ENCODE results near the gene PITPNC1.

PITPNC1 gene

DNA sequence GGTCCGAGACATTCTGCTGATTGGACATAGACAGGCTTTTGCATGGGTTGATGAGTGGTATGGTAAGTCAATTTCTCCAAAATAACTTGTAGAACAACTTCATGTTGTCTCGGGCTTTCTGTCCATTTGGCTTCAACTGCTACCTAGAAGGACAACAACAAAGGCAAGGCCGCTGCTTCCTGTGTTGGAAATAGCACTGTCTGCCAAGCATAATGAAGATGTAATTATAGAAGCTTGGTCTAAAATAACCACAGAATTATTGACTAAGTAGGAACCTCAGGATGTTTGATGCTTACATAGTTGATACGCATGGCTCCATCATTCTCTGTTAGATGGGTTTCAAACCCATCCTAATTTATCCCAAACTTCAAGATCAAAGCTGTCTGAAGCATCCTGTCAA is 298.4 kb downstream of the PITPNC1 start:
- TF ChIP-seq, protein P1, sequence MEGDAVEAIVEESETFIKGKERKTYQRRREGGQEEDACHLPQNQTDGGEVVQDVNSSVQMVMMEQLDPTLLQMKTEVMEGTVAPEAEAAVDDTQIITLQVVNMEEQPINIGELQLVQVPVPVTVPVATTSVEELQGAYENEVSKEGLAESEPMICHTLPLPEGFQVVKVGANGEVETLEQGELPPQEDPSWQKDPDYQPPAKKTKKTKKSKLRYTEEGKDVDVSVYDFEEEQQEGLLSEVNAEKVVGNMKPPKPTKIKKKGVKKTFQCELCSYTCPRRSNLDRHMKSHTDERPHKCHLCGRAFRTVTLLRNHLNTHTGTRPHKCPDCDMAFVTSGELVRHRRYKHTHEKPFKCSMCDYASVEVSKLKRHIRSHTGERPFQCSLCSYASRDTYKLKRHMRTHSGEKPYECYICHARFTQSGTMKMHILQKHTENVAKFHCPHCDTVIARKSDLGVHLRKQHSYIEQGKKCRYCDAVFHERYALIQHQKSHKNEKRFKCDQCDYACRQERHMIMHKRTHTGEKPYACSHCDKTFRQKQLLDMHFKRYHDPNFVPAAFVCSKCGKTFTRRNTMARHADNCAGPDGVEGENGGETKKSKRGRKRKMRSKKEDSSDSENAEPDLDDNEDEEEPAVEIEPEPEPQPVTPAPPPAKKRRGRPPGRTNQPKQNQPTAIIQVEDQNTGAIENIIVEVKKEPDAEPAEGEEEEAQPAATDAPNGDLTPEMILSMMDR (IDR thresholded peaks at IDR 0.05; ENCODE audit: low read depth, low read length, missing control alignments), result no peak
- no peak for DNase-seq (ENCODE audit: low read depth)
- no peak overlapping the region for H3K4me3 ChIP-seq (ENCODE audit: low read depth, low read length)

- TF ChIP-seq, protein P1 (IDR thresholded peaks at IDR 0.05; ENCODE audit: low read depth, low read length, missing control alignments), result no peak
- DNase-seq (ENCODE audit: low read depth), result no peak
- H3K4me3 ChIP-seq (ENCODE audit: low read depth, low read length), result no peak overlapping the region
These were observed 299.2 kb downstream of the PITPNC1 start for GRCh38 chr17:67676305-67676704.

DNA sequence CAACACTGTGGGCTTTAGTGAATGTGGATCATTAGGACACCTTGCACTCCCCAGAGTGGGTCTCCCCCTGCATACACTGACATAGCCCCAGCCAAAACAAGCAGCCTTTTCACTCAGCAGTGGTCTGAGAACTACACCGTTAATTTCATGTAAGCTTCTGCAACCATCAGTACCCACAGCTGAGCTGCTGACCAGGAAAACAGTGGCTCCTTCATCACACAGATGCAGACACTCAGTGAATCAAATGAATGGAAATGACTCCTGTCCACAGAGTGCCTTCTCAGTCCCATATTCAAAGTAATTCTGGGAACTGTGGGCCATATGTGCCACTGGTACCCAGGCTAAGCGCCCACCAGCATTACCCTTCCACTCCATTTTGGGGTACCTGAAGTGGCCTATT is 301.3 kb downstream of the PITPNC1 start:
- DNase-seq (ENCODE audit: low read depth), result no peak
- no peak overlapping the region for H3K4me3 ChIP-seq (ENCODE audit: low read depth, low read length)
- TF ChIP-seq, protein P1 (IDR thresholded peaks at IDR 0.05; ENCODE audit: low read depth, low read length, missing control alignments), result no peak

- TF ChIP-seq, protein P1 (IDR thresholded peaks at IDR 0.05; ENCODE audit: low read depth, low read length, missing control alignments), result no peak
- no peak for DNase-seq (ENCODE audit: low read depth)
- no peak overlapping the region for H3K4me3 ChIP-seq (ENCODE audit: low read depth, low read length)
These were observed 302.1 kb downstream of the PITPNC1 start for GRCh38 chr17:67679225-67679624.

DNA sequence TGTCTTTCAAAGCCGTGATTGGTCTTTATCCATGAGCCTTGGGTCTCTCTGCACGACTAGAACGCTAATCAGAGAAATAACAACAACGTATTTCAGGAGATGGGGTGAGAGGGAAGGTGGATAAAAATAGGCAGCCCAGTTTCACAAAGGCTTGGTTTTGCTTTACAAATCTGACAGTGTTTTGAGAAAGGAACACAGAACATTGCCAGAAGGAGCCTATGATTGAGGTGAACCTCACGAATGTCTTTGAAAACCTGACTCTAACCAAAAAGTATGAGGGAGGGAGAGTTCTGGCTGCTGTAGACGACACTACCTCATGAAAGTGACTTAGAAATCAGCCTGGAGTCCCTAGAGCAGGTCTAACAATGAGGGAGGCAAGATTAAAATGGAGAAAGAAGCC is 302.6 kb downstream of the PITPNC1 start:
- TF ChIP-seq, protein P1 (IDR thresholded peaks at IDR 0.05; ENCODE audit: low read depth, low read length, missing control alignments), result no peak
- no peak for DNase-seq (ENCODE audit: low read depth)
- no peak overlapping the region for H3K4me3 ChIP-seq (ENCODE audit: low read depth, low read length)

DNA sequence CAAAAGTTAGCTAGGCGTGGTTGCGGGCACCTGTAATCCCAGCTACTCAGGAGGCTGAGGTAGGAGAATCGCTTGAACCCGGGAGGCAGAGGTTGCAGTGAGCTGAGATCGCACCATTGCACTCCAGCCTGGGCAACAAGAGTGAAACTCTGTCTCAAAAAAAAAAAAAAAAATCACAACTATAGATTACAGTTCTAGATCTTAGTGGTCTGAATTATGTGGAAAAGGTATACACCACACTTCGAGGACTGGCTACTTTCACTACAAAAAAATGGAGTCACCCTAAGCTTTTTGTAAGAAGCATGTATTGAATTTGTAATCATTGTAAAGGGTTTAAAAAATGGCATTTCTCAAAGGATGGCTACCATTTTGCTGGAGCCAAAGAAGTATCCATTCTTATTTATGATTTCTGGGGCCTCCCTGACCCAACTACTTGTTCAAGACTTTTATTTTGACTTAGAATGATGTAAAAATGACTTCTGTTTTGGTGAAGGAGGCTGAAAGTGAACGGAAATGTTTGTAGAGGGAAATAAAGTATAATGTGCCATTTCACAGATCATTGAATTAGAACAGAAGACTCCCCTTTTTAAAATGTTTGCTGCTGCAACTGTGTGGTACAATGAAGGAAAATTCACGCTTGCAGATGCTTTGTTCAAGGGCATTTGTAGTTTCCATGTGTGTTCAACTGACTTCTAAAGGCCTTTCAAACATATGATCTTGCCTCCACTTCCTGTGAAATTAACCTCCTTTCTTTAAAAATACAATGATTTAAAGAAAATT is 303.6 kb downstream of the PITPNC1 start:
- no peak overlapping the region for H3K4me3 ChIP-seq (ENCODE audit: low read depth, low read length)
- TF ChIP-seq, protein P1 (IDR thresholded peaks at IDR 0.05; ENCODE audit: low read depth, low read length, missing control alignments), result no peak
- DNase-seq (ENCODE audit: low read depth), result no peak

DNA sequence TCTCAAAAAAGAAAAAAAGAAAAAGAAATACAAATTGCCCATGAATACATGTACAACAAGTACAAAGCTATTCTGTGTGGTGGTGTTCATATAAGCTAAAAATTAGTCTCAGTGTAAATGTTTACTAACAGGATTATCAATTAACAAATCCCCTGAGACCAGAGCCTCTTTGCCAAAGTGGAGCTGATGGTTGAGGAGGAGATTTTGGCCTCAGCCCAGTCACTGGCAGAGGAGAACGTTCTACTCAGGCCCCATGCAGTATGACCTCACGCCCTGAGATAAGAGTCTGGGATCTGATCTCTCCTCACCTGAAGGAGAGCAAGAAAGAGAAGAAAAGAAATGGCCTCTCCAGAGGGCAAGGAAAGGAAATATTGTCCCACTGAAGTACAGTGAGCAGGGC is 305.1 kb downstream of the PITPNC1 start:
- DNase-seq (ENCODE audit: low read depth), result no peak
- TF ChIP-seq, protein P1 (IDR thresholded peaks at IDR 0.05; ENCODE audit: low read depth, low read length, missing control alignments), result no peak

More for the DNA sequence above, 305.1 kb downstream of the PITPNC1 start:
- H3K4me3 ChIP-seq (ENCODE audit: low read depth, low read length), result no peak overlapping the region

All from GM12864 (cell line).